GM21825 (cell line): Measurements from ENCODE around the gene PHYHD1.

Experiments
- ATAC-seq: cut with Tn5 transposase; IDR thresholded peaks from one replicate; pipeline ENCODE4 v1.9.1; 2021; ENCODE audit warnings: mild to moderate bottlenecking, moderate library complexity; ENCODE audit not compliant: unreplicated experiment

PHYHD1 gene

GRCh38 chr9:128899566-128900322 lies 21.0 kb upstream of the PHYHD1 start:
- ATAC-seq: no peak

DNA sequence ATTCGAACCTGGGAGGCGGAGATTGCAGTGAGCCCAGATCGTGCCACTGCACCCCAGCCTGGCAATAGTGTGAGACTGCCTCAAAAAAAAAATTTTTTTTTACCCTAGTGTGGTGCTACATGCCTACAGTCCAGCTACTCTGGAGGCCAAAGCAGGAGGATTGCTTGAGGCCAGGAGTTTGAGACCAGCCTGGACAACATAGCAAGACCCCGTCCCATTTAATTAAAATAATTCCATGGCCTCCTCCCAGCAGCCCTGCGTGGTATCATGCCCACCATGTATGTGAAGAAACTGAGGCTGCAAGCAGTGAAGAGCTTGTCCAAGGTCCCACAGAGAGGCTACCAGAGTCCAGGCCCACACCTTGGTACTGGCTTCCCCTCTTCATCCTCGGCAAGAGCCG lies 19.4 kb upstream of the PHYHD1 start:
- ATAC-seq: no peak

- ATAC-seq: no peak
Measured at GRCh38 chr9:128901822-128902221, 19.0 kb upstream of the PHYHD1 start.

DNA sequence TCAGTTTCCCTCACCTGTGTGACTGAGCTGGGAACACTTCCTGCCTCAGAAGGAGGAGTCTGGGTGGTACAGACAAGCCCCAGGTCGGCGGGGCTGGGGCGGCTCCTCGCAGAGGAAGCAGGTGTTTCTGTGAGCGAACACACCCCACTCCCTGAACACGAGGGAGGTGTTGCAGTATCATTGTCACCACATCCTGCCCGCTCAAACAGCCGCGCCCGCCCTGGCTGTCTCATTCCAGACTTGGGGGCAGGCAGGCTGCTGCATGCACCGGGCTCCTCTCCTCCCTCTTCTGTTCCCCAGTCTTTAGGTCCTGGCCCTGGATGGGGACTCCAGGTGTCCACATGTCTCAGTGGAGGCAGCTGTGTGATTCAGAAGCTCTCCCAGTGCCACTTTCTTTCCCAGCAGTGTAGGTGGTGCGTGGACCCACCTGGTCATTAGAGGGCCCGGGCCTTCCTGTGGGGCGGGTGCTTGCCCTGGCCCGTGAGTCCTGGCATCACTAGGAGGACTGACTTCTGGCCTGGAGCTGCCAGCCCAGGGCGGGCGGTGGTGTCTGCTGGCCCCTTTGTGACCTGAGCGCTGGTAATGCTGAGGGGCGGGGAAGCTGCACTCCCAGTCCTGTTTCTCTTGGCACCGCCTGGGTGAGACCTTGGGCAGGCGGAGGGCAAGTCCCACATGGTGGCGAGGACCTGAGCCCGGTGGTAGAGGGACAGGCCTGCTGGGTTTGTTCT lies 18.3 kb upstream of the PHYHD1 start:
- peak; percentile 79 for ATAC-seq

DNA sequence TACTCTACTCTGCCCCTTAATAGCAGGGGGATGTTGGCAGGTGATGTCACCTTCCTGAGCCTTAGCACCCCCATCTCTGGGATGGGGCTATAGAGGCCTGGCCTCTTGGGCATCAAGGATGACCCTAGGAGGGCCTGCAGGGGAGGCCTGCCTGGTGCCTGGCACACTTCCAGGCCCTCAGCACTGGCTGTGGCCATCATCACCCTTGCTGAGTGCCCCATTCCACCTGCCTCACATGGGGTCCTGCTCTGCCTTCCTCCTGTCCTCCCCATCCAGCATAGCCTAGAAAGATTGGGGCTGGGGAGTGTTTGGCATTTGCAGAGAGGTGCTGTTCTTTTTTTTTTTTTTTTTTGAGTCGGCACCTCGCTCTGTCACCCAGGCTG lies 17.7 kb upstream of the PHYHD1 start:
- no peak for ATAC-seq

- no peak for ATAC-seq
Measured at GRCh38 chr9:128903871-128904620, 16.7 kb upstream of the PHYHD1 start.

- no peak for ATAC-seq
Measured at GRCh38 chr9:128905964-128906363, 14.8 kb upstream of the PHYHD1 start.

- no peak for ATAC-seq
Measured at GRCh38 chr9:128906741-128907140, 14.0 kb upstream of the PHYHD1 start.

DNA sequence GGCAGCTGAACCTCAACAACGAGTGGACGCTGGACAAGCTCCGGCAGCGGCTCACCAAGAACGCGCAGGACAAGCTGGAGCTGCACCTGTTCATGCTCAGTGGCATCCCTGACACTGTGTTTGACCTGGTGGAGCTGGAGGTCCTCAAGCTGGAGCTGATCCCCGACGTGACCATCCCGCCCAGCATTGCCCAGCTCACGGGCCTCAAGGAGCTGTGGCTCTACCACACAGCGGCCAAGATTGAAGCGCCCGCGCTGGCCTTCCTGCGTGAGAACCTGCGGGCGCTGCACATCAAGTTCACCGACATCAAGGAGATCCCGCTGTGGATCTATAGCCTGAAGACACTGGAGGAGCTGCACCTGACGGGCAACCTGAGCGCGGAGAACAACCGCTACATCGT lies 12.4 kb upstream of the PHYHD1 start:
- ATAC-seq: no peak

- no peak for ATAC-seq
Measured at GRCh38 chr9:128909859-128910258, 10.9 kb upstream of the PHYHD1 start.

GRCh38 chr9:128910906-128911305 lies 9.9 kb upstream of the PHYHD1 start:
- no peak for ATAC-seq

- no peak for ATAC-seq
Measured at GRCh38 chr9:128911529-128912035, 9.2 kb upstream of the PHYHD1 start.

DNA sequence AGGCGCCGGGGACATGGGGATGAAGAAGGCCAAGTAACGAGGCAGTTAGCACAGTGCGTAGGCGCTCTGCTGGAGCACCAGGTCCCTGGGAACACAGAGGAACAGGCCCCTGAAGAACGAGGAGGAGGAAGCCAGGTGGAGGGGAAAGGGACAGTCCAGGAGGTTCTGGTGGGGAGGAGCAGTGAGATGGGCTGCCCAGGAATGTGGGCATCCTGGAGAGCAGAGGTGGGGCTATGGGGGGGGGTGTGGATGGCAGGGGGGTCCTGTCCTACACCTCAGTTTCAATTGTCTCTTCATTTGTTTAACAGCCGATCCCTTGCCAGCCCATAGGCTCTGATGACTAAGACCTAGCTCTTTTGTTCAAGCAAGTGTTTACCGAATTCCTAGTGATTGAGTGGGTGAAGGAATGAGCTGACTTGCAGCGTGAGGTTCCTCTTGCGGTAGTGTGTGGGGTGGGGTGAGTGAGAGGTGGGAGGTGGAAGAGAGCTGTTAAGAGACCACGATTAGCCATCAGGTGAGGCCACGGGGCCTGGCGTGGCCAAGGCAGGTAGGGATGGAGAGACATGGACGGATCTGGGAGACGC lies 8.4 kb upstream of the PHYHD1 start:
- ATAC-seq: no peak

DNA sequence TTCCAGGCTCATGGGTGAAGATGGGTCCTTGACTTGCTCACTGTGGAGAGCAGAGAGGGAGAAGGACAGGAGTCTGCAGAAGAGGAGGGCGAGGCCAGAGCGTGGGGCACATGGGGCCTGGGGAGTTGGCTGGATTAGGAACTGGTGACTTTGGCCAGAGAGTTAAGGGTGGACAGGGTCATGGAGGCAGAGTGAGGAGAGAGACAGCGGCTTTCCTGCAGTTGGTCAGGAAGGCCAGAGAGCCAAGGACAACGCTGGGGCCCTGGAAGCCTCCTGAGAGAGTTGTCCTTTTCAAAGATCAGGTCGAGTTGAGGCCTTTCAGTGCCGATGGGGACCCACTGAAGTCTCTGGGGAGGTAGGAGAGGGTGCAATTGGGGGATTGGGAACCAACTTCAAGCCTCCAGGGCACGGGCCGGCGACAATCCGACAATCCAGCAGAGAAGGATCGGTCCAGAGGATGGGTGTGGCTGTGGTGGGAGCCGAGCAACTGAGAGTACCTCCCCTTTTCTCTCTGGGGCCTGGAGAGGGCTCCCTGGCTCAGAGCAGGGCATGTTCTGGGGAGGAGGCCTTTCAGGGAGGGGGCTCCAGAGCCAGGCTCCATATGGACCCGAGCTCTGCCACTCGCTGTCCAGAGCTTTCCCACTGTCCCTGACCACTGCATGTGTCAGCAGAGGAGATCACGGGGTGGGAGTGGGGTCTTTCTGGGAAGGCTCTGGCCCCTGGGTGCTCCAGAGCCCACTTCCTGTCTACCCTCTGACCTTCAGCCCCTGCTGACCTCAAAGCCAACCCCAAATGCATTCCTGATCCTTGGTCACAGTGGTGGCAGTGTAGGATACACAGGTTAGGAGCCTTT lies 7.5 kb upstream of the PHYHD1 start:
- no peak for ATAC-seq

- no peak for ATAC-seq
Measured at GRCh38 chr9:128913995-128914772, 6.6 kb upstream of the PHYHD1 start.

- no peak for ATAC-seq
Measured at GRCh38 chr9:128916204-128916603, 4.6 kb upstream of the PHYHD1 start.

DNA sequence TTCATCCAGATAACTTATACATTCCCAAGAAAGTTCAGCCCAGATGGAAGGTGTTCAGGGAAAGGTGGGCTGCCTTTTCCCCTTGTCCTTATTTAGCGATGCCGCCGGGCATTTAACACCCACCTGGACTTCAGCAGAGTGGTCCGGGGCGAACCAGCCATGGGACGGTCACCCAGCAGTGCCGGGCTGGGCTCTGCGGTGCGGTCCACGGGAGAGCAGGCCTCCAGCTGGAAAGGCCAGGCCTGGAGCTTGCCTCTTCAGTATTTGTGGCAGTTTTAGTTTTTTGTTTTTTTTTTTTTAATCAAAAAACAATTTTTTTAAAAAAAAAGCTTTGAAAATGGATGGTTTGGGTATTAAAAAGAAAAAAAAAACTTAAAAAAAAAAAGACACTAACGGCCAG lies 4.0 kb upstream of the PHYHD1 start:
- ATAC-seq: no peak

GRCh38 chr9:128917151-128917849 lies 3.5 kb upstream of the PHYHD1 start:
- ATAC-seq: no peak

- no peak for ATAC-seq
Measured at GRCh38 chr9:128918921-128919320, 1.9 kb upstream of the PHYHD1 start.
